Measurements from ENCODE around the gene FARS2. TPM values are rescaled to one million over a fixed set of nuclear protein-coding genes. Genes with fewer than 3 reads are reported as not detected.
A peak's percentile ranks its signal among the peaks of the same experiment; 100 is the strongest.

FARS2 gene
- polyA plus RNA-seq, 2 of the 4 experiments (the other 2 are of a cell fraction), result 12.9 to 17.5 TPM

GRCh38 chr6:5771759-5772390 lies 510.6 kb downstream of the FARS2 start:
- H3K9me3 ChIP-seq, result no peaks in the 10 kb centered on the region
- FAIRE-seq (no peak), DNase-seq (ENCODE audit: low read depth in 1 of 2, low spot score in 1 of 2) (no peak), ATAC-seq (no peak)
- ChIA-PET POLR2A (no interaction called here), CTCF (no interaction called here)
- TF ChIP-seq HEYL (CRISPR knock-in tag; IDR thresholded peaks at IDR 0.05), result no peak
- no peak for TF ChIP-seq FOXS1 (CRISPR knock-in tag; IDR thresholded peaks at IDR 0.05)
- TF ChIP-seq RAD21 (conservative IDR thresholded peaks at IDR 0.05 in 1 of 2, IDR thresholded peaks at IDR 0.05 in 1 of 2), result no peak
- no peak for TF ChIP-seq FOSL2 (IDR thresholded peaks at IDR 0.05)
- TF ChIP-seq FOSL2 (CRISPR knock-in tag; IDR thresholded peaks at IDR 0.05), result no peak
- TF ChIP-seq ELK1 (IDR thresholded peaks at IDR 0.05; ENCODE audit: low read depth, low read length), result no peak
- no peak for TF ChIP-seq ZFP36 (IDR thresholded peaks at IDR 0.05; ENCODE audit: borderline replicate concordance, partially characterized antibody)
- TF ChIP-seq MAFK (IDR thresholded peaks at IDR 0.05; ENCODE audit: partially characterized antibody), result no peak
- no peak for TF ChIP-seq CBX2 (IDR thresholded peaks at IDR 0.05; ENCODE audit: borderline replicate concordance, low read depth)
- TF ChIP-seq HMGXB4 (CRISPR knock-in tag; IDR thresholded peaks at IDR 0.05; ENCODE audit: borderline replicate concordance), result no peak
- TF ChIP-seq ATOH8 (CRISPR knock-in tag; IDR thresholded peaks at IDR 0.05; ENCODE audit: low read depth), result no peak
- TF ChIP-seq KDM5A (IDR thresholded peaks at IDR 0.05), result no peak
- TF ChIP-seq JUN (IDR thresholded peaks at IDR 0.05), result no peak
- no peak for TF ChIP-seq CEBPB (IDR thresholded peaks at IDR 0.05)
- no peak for TF ChIP-seq ZSCAN20 (CRISPR knock-in tag; IDR thresholded peaks at IDR 0.05)
- no peak overlapping the region for H3K4me2 ChIP-seq
- H3K4me1 ChIP-seq, result no peaks in the 10 kb centered on the region
- no peak overlapping the region for H3K4me3 ChIP-seq
- H3K27ac ChIP-seq, result no peak overlapping the region
- WGBS (ENCODE audit: missing lambda C conversion rate), result 91% methylated on average over 5 of the region's 6 CpGs

- ChIA-PET POLR2A (no interaction called here), CTCF (no interaction called here)
- peak; percentile 60 to 64; a peak in 3 of 6 replicates for ATAC-seq
- no peak for FAIRE-seq
- no peaks in the 10 kb centered on the region for H3K9me3 ChIP-seq
- DNase-seq (ENCODE audit: low read depth in 1 of 2, low spot score in 1 of 2), result peak in 1 of 2 experiments; percentile 15
- H3K4me2 ChIP-seq, result no peak overlapping the region
- TF ChIP-seq GATA3 (IDR thresholded peaks at IDR 0.05; ENCODE audit: borderline replicate concordance) (no peak), FOSL2 (IDR thresholded peaks at IDR 0.05) (no peak), FOSL2 (CRISPR knock-in tag; IDR thresholded peaks at IDR 0.05) (peak; percentile 42)
- WGBS (ENCODE audit: missing lambda C conversion rate), result 71% methylated on average over 10 of the region's 11 CpGs
- H3K27ac ChIP-seq, result no peak overlapping the region
- no peak overlapping the region for H3K4me3 ChIP-seq
- no peaks in the 10 kb centered on the region for H3K4me1 ChIP-seq
These were observed 511.3 kb downstream of the FARS2 start for GRCh38 chr6:5772408-5773120.

GRCh38 chr6:5776104-5776503 lies 514.8 kb downstream of the FARS2 start:
- CTCF ChIA-PET, result no interaction called here
- no peaks in the 10 kb centered on the region for H3K9me3 ChIP-seq
- H3K27ac ChIP-seq, result no peak overlapping the region
- peak; percentile 9 for TF ChIP-seq MAFK (IDR thresholded peaks at IDR 0.05; ENCODE audit: partially characterized antibody)
- TF ChIP-seq JUN (IDR thresholded peaks at IDR 0.05), result no peak
- FAIRE-seq, result no peak
- H3K4me2 ChIP-seq, result no peak overlapping the region
- no peak for ATAC-seq
- H3K4me3 ChIP-seq, result no peak overlapping the region
- no peak for DNase-seq (ENCODE audit: low read depth in 1 of 2, low spot score in 1 of 2)
- H3K4me1 ChIP-seq, result no peaks in the 10 kb centered on the region
- POLR2A ChIA-PET, result no interaction called here
- 93% methylated on average over 6 of the region's 6 CpGs for WGBS (ENCODE audit: missing lambda C conversion rate)

Measured in A549 (cell line).